HG03469 (cell line): ENCODE measurements around the gene SDHAF3.
A peak's percentile ranks its signal among the peaks of the same experiment; 100 is the strongest.

Source experiments
- ATAC-seq: cut with Tn5 transposase; IDR thresholded peaks from one replicate; pipeline ENCODE4 v1.9.1; 2021; ENCODE audit warnings: mild to moderate bottlenecking, moderate library complexity, moderate number of reproducible peaks; ENCODE audit not compliant: unreplicated experiment

Gene SDHAF3

DNA sequence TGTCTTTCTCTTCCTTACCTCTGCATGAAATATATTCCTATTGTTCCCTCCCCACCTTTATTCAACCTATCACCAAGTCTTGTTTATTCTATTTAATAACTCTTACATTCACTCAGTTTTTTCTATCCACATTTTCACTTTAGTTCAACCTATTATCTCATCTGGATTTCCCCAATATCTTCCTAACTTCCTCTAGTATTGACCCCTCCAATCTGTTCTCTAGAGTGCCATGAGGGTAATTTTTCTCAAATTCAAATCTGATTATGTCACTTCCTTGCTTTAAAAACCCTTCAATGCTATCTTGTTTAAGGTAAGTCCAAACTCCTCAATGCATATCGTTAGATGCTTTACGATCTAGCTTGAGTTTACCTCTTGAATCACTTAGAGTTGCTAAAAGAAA, 86.5 kb downstream of the SDHAF3 start:
- no peak for ATAC-seq

DNA sequence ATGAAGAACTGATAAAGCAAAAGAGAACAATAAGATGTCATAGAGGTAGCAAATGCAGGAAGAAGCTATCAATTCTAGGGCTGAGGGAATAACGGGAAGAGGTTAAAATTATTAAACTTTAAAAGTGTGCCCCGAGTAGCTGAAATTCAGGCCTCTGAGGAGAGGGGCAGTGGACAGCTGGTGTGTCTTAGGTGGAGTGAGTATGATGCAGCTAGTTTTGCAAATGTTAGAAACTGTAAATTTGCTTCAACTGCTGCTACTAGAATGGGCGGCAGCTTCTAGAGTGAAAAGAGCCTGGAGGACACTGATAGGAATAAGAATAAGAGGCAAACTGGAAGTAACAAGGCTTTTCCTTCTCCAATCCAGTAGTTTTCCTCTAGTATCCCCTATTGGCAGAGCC, 87.3 kb downstream of the SDHAF3 start:
- no peak for ATAC-seq

DNA sequence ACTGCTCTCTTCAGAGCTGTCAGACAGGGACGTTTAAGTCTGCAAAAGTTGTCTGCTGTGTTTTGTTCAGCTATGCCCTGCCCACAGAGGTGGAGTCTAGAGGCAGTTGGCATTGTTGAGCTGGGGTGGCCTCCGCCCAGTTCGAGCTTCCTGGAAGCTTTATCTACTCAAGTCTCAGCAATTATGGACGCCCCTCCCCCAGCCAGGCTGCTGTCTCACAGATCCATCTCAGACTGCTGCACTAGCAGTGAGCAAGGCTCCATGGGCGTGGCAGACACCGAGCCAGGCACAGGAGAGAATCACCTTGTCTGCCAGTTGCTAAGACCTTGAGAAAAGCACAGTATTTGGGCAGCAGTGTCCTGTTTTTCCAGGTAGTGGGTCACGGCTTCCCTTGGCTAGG, 98.1 kb downstream of the SDHAF3 start:
- ATAC-seq: no peak

DNA sequence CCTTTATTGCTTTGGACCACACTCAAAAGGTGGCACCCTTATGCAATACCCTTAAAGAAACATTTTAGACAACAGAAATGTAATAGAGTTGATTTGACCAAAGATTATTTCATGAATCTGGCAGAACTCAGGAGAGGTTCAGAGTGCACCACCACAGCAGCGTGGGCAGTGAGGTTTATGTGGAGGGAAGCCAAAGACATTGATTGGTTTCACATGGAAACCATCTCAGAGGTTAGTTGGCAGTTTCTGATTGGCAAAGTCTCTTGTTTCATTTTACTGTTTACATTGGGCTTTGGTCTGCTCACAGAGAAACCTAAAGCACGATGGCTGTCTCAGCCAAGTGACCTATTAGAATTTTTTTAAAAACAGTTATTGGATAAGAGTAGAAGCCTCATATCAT, 101.3 kb downstream of the SDHAF3 start:
- no peak for ATAC-seq

DNA sequence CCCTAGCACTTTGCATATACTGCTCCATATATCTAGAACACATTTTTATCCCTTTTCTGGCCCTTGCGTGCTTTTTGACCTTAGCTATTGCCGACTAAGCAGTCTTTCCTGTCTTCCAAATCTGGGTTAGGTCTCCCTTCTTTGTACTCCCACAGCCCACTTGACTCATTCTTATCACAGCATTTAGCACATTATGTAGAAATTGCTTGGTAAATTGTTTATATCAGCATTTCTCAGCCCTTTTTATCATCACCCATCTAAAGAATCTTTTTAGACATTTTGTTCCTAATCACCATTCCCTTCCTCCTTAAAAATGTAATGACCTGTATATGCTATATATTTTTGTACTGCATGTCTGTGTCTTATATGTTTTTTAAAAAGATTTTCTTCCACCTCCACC, 101.7 kb downstream of the SDHAF3 start:
- no peak for ATAC-seq

DNA sequence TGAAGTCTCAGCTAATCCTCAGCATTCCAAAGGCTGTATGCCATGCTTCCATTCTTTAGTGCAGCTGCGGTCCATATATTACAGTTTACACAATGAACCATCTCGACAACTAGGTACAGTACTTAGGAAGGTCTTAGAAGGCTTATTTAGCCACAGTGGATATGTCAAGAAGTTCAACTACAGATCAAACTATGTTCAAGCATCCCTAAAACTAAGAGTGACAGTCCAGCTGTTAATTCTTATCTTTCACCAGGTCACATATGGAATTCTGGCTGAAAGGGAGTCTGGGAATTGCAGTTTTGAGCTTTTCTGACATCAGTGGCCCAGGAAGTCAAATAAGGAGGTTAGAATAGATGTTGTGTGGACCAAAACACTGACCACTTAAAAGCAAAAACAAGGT, 106.8 kb downstream of the SDHAF3 start:
- no peak for ATAC-seq

DNA sequence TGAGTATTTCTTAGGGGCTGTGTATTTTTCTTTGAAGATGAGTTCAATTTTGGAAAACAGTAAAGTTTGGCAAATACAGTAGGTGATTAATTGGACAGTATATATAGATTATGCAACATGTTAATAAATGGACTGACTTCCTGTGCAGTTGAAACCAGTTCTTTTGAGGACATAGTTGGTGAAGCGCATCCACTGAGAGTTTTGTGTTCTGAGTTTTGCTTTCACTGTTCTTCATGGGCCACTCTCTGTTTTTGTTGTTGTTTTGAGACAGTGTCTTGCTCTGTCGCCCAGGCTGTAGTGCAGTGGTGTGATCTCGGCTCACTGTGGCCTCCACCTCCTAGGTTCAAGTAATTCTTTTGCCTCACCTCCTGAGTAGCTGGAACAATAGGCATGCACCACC, 109.0 kb downstream of the SDHAF3 start:
- ATAC-seq: peak; percentile 80
